ENCODE results near the gene PLBD2.

DNA sequence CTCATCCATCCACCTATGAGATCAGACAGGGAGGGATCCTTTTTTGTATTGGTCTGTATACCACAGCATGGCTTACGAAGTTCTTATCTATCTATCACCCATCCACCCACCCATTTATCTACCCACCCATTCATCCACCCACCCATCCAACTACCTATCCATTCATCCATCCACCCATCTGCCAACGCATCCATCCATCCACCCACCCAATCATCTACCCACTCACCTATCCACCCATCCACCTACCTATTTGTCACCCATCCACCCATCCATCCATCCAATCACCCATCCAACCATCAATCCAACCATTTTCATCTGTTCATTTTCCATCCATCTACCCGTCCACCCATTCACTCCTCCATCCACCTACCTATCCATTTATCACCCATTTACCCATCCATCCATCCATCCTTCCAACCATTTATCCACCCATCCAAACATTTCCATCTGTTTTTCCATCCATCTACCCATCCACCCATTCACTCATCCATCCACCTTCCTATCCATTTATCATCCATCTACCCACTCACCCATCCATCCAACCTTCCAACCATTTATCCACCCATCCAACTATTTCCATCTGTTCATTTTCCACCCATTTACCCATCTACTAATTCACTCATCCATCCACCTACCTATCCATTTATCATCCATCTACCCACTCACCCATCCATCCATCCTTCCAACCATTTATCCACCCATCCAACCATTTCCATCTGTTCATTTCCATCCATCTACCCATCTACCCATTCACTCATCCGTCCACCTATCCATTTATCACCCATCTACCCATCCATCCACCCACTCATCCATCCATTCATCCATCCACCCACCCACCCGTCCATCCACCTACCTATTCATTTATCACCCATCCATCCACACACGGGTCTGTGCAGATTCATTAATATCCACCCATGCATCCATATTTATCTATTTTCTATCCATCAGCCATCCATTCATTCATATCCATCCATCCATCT, 32.0 kb downstream of the PLBD2 start:
- no peak for TF ChIP-seq EZH2phosphoT487 (IDR thresholded peaks at IDR 0.05; ENCODE audit: borderline replicate concordance, low read depth, low read length)
- TF ChIP-seq, protein P1, sequence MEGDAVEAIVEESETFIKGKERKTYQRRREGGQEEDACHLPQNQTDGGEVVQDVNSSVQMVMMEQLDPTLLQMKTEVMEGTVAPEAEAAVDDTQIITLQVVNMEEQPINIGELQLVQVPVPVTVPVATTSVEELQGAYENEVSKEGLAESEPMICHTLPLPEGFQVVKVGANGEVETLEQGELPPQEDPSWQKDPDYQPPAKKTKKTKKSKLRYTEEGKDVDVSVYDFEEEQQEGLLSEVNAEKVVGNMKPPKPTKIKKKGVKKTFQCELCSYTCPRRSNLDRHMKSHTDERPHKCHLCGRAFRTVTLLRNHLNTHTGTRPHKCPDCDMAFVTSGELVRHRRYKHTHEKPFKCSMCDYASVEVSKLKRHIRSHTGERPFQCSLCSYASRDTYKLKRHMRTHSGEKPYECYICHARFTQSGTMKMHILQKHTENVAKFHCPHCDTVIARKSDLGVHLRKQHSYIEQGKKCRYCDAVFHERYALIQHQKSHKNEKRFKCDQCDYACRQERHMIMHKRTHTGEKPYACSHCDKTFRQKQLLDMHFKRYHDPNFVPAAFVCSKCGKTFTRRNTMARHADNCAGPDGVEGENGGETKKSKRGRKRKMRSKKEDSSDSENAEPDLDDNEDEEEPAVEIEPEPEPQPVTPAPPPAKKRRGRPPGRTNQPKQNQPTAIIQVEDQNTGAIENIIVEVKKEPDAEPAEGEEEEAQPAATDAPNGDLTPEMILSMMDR (conservative IDR thresholded peaks at IDR 0.05; ENCODE audit: low read length) = no peak

Measured in OCI-LY7 (cell line).